DND-41 (cell line): ENCODE results near the gene CEP350.

Experiments used
- CTCF ChIP-seq: IDR thresholded peaks from 2 replicates; pipeline ENCODE4 v1.5.1; 2012; ENCODE audit warnings: borderline replicate concordance, low read length, moderate library complexity, mild to moderate bottlenecking; ENCODE audit not compliant: poor library complexity, severe bottlenecking; ENCODE audit errors: extremely low read depth
- EZH2 ChIP-seq: IDR thresholded peaks from 3 replicates; pipeline ENCODE4 v1.6.1; 2012; ENCODE audit warnings: borderline replicate concordance, low read depth, mild to moderate bottlenecking, moderate library complexity, low read length, inconsistent platforms; ENCODE audit not compliant: severe bottlenecking

- no peak for TF ChIP-seq CTCF
- no peak for TF ChIP-seq EZH2
Observed at GRCh38 chr1:179950651-179951050, 4.0 kb upstream of the CEP350 start.
